ENCODE measurements around the gene XPR1. TPM values are rescaled to one million over a fixed set of nuclear protein-coding genes. Genes with fewer than 3 reads are reported as not detected.

The XPR1 gene
- total RNA-seq, 1 donor from 2014 or later = 35.2 TPM

DNA sequence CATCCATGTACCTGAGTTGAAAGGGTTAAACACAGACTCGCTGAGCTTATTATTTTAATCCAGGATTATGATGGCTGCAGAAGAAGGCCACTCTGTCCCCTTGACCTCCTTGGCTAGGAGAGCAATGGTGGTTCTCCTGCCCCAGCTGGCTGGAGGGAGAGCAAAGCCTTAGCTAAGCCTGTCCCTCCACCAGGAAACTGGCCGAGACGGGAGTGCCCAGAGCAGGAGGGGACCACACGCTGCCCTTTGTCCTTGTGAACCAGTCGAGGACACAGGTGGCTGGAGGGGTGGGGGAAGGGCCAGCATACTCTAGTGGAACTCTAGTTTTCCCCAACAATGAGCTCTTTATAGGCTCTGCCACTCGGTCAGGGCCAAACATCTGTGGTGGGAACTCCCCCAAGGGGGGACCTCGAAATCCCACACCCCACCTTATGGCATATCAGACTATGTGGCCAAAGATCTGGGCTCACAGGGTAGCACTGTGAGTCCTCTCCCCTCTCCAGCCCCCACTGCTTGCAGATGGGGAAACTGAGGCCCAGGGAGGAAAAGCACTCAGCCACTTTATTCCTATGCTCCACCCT is 293.7 kb downstream of the XPR1 start:
- H3K27me3 ChIP-seq (ENCODE audit: insufficient read depth, low read length) = no peaks in the 10 kb centered on the region
- Mint-ChIP-seq H3K9me3 (ENCODE audit: unreplicated experiment) (no peaks in the 10 kb centered on the region), H3K36me3 (ENCODE audit: low read depth, unreplicated experiment) (peaks cover 3% of the 10 kb centered on the region), H3K27ac (ENCODE audit: unreplicated experiment) (no peak overlapping the region), H3K4me1 (ENCODE audit: low read depth, unreplicated experiment) (peaks cover 38% of the 10 kb centered on the region), H3K27me3 (ENCODE audit: low read depth, unreplicated experiment) (peaks cover 12% of the 10 kb centered on the region), H3K4me3 (ENCODE audit: unreplicated experiment) (no peak overlapping the region)
- no peak overlapping the region for H2AFZ ChIP-seq (ENCODE audit: low read depth, low read length)
- no peaks in the 10 kb centered on the region for H3K36me3 ChIP-seq (ENCODE audit: insufficient read depth, low read length)
- H3K4me3 ChIP-seq (ENCODE audit: insufficient read depth, low read depth, low read length) = no peak overlapping the region
- H4K20me1 ChIP-seq (ENCODE audit: insufficient read depth, low read length) = peaks cover 5% of the 10 kb centered on the region
- H3K9me3 ChIP-seq (ENCODE audit: insufficient read depth, low read depth, low read length) = no peaks in the 10 kb centered on the region
- no peak for FAIRE-seq
- no peaks in the 10 kb centered on the region for H3K79me2 ChIP-seq (ENCODE audit: insufficient read depth, low read length)
- H3K9ac ChIP-seq (ENCODE audit: low read length) = no peak overlapping the region
- no peak overlapping the region for H3K4me2 ChIP-seq (ENCODE audit: low read length)
- no peak for TF ChIP-seq EZH2 (IDR thresholded peaks at IDR 0.05; ENCODE audit: insufficient read depth, low read length)
- TF ChIP-seq, protein P1, sequence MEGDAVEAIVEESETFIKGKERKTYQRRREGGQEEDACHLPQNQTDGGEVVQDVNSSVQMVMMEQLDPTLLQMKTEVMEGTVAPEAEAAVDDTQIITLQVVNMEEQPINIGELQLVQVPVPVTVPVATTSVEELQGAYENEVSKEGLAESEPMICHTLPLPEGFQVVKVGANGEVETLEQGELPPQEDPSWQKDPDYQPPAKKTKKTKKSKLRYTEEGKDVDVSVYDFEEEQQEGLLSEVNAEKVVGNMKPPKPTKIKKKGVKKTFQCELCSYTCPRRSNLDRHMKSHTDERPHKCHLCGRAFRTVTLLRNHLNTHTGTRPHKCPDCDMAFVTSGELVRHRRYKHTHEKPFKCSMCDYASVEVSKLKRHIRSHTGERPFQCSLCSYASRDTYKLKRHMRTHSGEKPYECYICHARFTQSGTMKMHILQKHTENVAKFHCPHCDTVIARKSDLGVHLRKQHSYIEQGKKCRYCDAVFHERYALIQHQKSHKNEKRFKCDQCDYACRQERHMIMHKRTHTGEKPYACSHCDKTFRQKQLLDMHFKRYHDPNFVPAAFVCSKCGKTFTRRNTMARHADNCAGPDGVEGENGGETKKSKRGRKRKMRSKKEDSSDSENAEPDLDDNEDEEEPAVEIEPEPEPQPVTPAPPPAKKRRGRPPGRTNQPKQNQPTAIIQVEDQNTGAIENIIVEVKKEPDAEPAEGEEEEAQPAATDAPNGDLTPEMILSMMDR (IDR thresholded peaks at IDR 0.05; ENCODE audit: insufficient read depth, low read depth, low read length) = no peak
- DNase-seq (ENCODE audit: low read depth) = no peak
- peaks cover 5% of the 10 kb centered on the region for H3K4me1 ChIP-seq (ENCODE audit: insufficient read depth, low read length)
- no peak overlapping the region for H3K27ac ChIP-seq (ENCODE audit: low read depth, low read length)

DNA sequence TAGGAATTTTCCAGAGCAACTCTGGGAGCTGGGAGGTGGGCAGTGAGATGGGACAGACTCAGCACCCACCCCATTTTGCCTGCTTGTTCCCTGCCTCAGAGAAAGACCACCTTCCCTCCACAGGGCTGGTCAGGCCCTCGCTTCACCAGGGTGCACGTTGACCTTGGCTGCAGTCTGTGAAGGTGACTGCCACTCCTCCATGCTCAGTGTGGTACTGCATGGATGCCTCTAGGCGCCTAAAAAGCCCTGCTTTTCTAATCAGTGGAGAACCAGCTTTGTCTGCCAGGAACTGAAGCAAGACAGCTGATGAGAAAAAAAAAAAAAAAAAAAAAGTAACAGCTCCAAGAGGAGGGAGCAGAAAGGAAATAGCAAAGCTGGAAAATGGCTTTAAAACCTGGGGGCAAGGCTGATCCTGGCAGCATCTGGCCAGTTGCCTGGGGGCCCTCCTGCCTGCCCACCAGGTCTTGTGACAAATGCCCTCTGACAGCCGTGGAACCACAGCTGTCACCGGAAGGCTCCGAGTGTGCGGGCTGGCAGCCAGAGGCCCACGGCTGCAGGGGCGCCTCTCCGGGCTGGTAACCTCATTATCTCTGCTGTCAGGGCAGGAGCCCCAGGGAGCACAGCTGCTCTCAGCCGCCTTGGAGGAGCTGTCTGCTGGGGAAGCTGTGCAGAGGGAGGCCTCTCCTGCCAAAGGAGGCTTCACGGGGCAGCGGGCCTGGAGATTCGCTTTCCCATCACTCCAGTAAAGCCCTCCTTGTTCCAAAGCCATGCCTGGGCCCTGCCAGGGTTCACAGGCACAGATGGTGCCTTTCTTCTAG is 294.6 kb downstream of the XPR1 start:
- H3K79me2 ChIP-seq (ENCODE audit: insufficient read depth, low read length) = no peaks in the 10 kb centered on the region
- H3K9ac ChIP-seq (ENCODE audit: low read length) = no peak overlapping the region
- no peaks in the 10 kb centered on the region for H3K36me3 ChIP-seq (ENCODE audit: insufficient read depth, low read length)
- Mint-ChIP-seq H3K4me3 (ENCODE audit: unreplicated experiment) (no peak overlapping the region), H3K9me3 (ENCODE audit: unreplicated experiment) (no peaks in the 10 kb centered on the region), H3K4me1 (ENCODE audit: low read depth, unreplicated experiment) (peaks cover 38% of the 10 kb centered on the region), H3K27me3 (ENCODE audit: low read depth, unreplicated experiment) (peaks cover 16% of the 10 kb centered on the region), H3K27ac (ENCODE audit: unreplicated experiment) (no peak overlapping the region), H3K36me3 (ENCODE audit: low read depth, unreplicated experiment) (peaks cover 3% of the 10 kb centered on the region)
- FAIRE-seq (no peak), DNase-seq (ENCODE audit: low read depth) (peak; percentile 27)
- no peak overlapping the region for H3K27ac ChIP-seq (ENCODE audit: low read depth, low read length)
- H3K4me1 ChIP-seq (ENCODE audit: insufficient read depth, low read length) = peaks cover 5% of the 10 kb centered on the region
- H3K9me3 ChIP-seq (ENCODE audit: insufficient read depth, low read depth, low read length) = no peaks in the 10 kb centered on the region
- H3K27me3 ChIP-seq (ENCODE audit: insufficient read depth, low read length) = no peaks in the 10 kb centered on the region
- H2AFZ ChIP-seq (ENCODE audit: low read depth, low read length) = no peak overlapping the region
- peak overlapping the region; percentile 58 for H3K4me2 ChIP-seq (ENCODE audit: low read length)
- H4K20me1 ChIP-seq (ENCODE audit: insufficient read depth, low read length) = peaks cover 5% of the 10 kb centered on the region
- H3K4me3 ChIP-seq (ENCODE audit: insufficient read depth, low read depth, low read length) = no peak overlapping the region
- TF ChIP-seq EZH2 (IDR thresholded peaks at IDR 0.05; ENCODE audit: insufficient read depth, low read length) = no peak
- TF ChIP-seq, protein P1 (IDR thresholded peaks at IDR 0.05; ENCODE audit: insufficient read depth, low read depth, low read length) = no peak

DNA sequence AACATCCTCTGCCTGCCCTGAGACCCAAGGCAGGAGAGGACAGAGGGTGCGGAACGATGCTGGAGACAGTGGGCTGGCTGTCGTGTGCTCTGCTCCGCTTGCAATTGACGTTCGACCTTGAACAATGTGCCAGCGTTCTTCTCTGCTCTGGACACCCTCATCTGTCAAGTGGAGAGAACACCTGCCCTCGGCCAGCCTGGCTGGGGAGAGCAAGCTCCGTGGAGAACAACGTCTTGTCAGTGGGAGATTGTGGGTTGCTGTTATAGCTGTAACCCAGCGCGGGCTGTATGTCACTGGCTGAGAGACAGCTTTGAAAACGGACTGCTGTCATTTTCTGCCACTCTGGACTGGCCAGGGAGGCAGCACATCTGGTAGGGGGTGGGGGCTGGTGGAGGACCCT is 295.5 kb downstream of the XPR1 start:
- H3K9me3 Mint-ChIP-seq (ENCODE audit: unreplicated experiment) = no peaks in the 10 kb centered on the region
- no peak overlapping the region for H3K4me3 ChIP-seq (ENCODE audit: insufficient read depth, low read depth, low read length)
- FAIRE-seq (no peak), DNase-seq (ENCODE audit: low read depth) (no peak)
- H2AFZ ChIP-seq (ENCODE audit: low read depth, low read length) = no peak overlapping the region
- no peaks in the 10 kb centered on the region for H3K79me2 ChIP-seq (ENCODE audit: insufficient read depth, low read length)
- H3K27ac ChIP-seq (ENCODE audit: low read depth, low read length) = no peak overlapping the region
- H3K4me1 ChIP-seq (ENCODE audit: insufficient read depth, low read length) = peaks cover 5% of the 10 kb centered on the region
- peaks cover 5% of the 10 kb centered on the region for H4K20me1 ChIP-seq (ENCODE audit: insufficient read depth, low read length)
- H3K27ac Mint-ChIP-seq (ENCODE audit: unreplicated experiment) = no peak overlapping the region
- TF ChIP-seq, protein P1 (IDR thresholded peaks at IDR 0.05; ENCODE audit: insufficient read depth, low read depth, low read length) = no peak
- TF ChIP-seq EZH2 (IDR thresholded peaks at IDR 0.05; ENCODE audit: insufficient read depth, low read length) = no peak
- H3K27me3 ChIP-seq (ENCODE audit: insufficient read depth, low read length) = no peaks in the 10 kb centered on the region
- H3K4me1 Mint-ChIP-seq (ENCODE audit: low read depth, unreplicated experiment) = peaks cover 35% of the 10 kb centered on the region
- peaks cover 19% of the 10 kb centered on the region for H3K27me3 Mint-ChIP-seq (ENCODE audit: low read depth, unreplicated experiment)
- H3K4me2 ChIP-seq (ENCODE audit: low read length) = no peak overlapping the region
- H3K9ac ChIP-seq (ENCODE audit: low read length) = no peak overlapping the region
- no peak overlapping the region for H3K4me3 Mint-ChIP-seq (ENCODE audit: unreplicated experiment)
- H3K36me3 ChIP-seq (ENCODE audit: insufficient read depth, low read length) = no peaks in the 10 kb centered on the region
- peaks cover 3% of the 10 kb centered on the region for H3K36me3 Mint-ChIP-seq (ENCODE audit: low read depth, unreplicated experiment)
- H3K9me3 ChIP-seq (ENCODE audit: insufficient read depth, low read depth, low read length) = no peaks in the 10 kb centered on the region
